ENCODE results near the gene STK32A. TPM values are rescaled to one million over a fixed set of nuclear protein-coding genes. Genes with fewer than 3 reads are reported as not detected.

Gene STK32A
- total RNA-seq, 4 donors from 2014 or later, result 9.6 to 35.2 (median 14.8) TPM

GRCh38 chr5:147340941-147341340, 106.1 kb downstream of the STK32A start:
- TF ChIP-seq EP300 (IDR thresholded peaks at IDR 0.05), result no peak
- no peak for TF ChIP-seq CTCF (IDR thresholded peaks at IDR 0.05)
- no peak for TF ChIP-seq POLR2A (IDR thresholded peaks at IDR 0.05)
- 67 to 83% methylated on average over 1 of the region's 1 CpG for WGBS, 2 donors
- no peak overlapping the region for H3K27ac ChIP-seq
- H3K4me3 ChIP-seq, result no peak overlapping the region
- peaks cover 0 to 4% (median 0%) of the 10 kb centered on the region in 3 donors for H3K36me3 ChIP-seq
- H3K27me3 ChIP-seq, result no peaks in the 10 kb centered on the region
- H3K4me1 ChIP-seq, result no peaks in the 10 kb centered on the region
- peaks cover 0 to 6% (median 0%) of the 10 kb centered on the region in 4 donors for H3K9me3 ChIP-seq
- no peak for DNase-seq (ENCODE audit: low spot score in 2 of 2)

GRCh38 chr5:147341345-147341744, 106.5 kb downstream of the STK32A start:
- TF ChIP-seq CTCF (IDR thresholded peaks at IDR 0.05) (no peak), EP300 (IDR thresholded peaks at IDR 0.05) (no peak), POLR2A (IDR thresholded peaks at IDR 0.05) (no peak)
- H3K27ac ChIP-seq, result no peak overlapping the region
- peaks cover 0 to 6% (median 0%) of the 10 kb centered on the region in 4 donors for H3K9me3 ChIP-seq

GRCh38 chr5:147344861-147345260, 110.0 kb downstream of the STK32A start:
- Histone ChIP-seq H3K4me1 (no peaks in the 10 kb centered on the region), H3K27ac (no peak overlapping the region), H3K27me3 (no peaks in the 10 kb centered on the region), H3K9me3 (no peaks in the 10 kb centered on the region), H3K4me3 (no peak overlapping the region), H3K36me3 (no peaks in the 10 kb centered on the region)
- no peak for DNase-seq (ENCODE audit: low spot score in 2 of 2)
- no peak for TF ChIP-seq POLR2A (IDR thresholded peaks at IDR 0.05)
- no peak for TF ChIP-seq CTCF (IDR thresholded peaks at IDR 0.05)
- TF ChIP-seq EP300 (IDR thresholded peaks at IDR 0.05), result no peak
- WGBS, 2 donors, result 15 to 16% methylated on average over 1 of the region's 1 CpG

More at GRCh38 chr5:147341345-147341744, 106.5 kb downstream of the STK32A start:
- Histone ChIP-seq H3K4me3 (no peak overlapping the region), H3K36me3 (peaks cover 0 to 4% (median 0%) of the 10 kb centered on the region in 3 donors), H3K27me3 (no peaks in the 10 kb centered on the region), H3K4me1 (no peaks in the 10 kb centered on the region)
- DNase-seq (ENCODE audit: low spot score in 2 of 2), result no peak

GRCh38 chr5:147346006-147346561, 111.3 kb downstream of the STK32A start:
- DNase-seq (ENCODE audit: low spot score in 2 of 2), result no peak
- Histone ChIP-seq H3K27me3 (no peaks in the 10 kb centered on the region), H3K36me3 (peaks cover 0 to 5% (median 0%) of the 10 kb centered on the region in 3 donors), H3K27ac (no peak overlapping the region), H3K4me1 (no peaks in the 10 kb centered on the region), H3K9me3 (no peaks in the 10 kb centered on the region), H3K4me3 (no peak overlapping the region)
- 77% methylated on average over 5 of the region's 5 CpGs for WGBS, 2 donors
- TF ChIP-seq POLR2A (IDR thresholded peaks at IDR 0.05), result no peak
- no peak for TF ChIP-seq EP300 (IDR thresholded peaks at IDR 0.05)
- no peak for TF ChIP-seq CTCF (IDR thresholded peaks at IDR 0.05)

DNA sequence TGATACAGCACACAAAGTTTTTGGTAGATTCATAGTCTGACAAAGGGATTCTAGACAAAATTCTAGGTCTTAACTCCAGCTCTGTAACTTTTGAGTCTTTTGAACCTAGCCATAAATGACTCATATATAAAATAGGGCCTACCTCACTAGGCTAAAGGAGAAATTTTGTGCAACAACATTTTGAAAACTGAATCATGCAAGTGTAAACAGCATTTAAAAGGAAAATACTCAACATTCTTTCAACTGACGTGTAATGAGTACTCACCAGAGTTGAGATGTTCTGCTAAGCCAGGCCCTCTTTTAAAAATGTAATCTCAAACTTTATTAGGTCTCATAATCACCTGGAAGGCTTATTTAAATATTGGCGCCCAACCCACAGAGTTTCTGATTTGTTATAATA, 113.2 kb downstream of the STK32A start:
- Histone ChIP-seq H3K4me3 (no peak overlapping the region), H3K4me1 (no peaks in the 10 kb centered on the region), H3K27me3 (no peaks in the 10 kb centered on the region), H3K9me3 (no peaks in the 10 kb centered on the region), H3K27ac (no peak overlapping the region), H3K36me3 (peaks cover 0 to 13% (median 0%) of the 10 kb centered on the region in 3 donors)
- TF ChIP-seq CTCF (IDR thresholded peaks at IDR 0.05), result no peak
- TF ChIP-seq POLR2A (IDR thresholded peaks at IDR 0.05), result no peak
- TF ChIP-seq EP300 (IDR thresholded peaks at IDR 0.05), result no peak
- no peak for DNase-seq (ENCODE audit: low spot score in 2 of 2)
- 86 to 87% methylated on average over 2 of the region's 2 CpGs for WGBS, 2 donors

Data from tibial nerve (tissue), 4 donors.